Liver (tissue), 9 donors: ENCODE data around the gene DHCR24. TPM values are rescaled to one million over a fixed set of nuclear protein-coding genes. Genes with fewer than 3 reads are reported as not detected.

ENCODE experiments used
- DNase-seq: peaks from one replicate; pipeline ENCODE4 v3.0.0-alpha.2; 2017; ENCODE audit warnings: low spot score
- H3K27ac ChIP-seq, 2 donors: one replicate each; pipeline ENCODE4 v1.7.0; 2013; ENCODE audit warnings: inconsistent platforms in 2 of 2, low read length in 2 of 2, control low read depth in 1 of 2, low read depth in 1 of 2, mild to moderate bottlenecking in 1 of 2
- H3K27me3 ChIP-seq, 4 donors: one replicate each; pipeline versions ENCODE4 v1.6.1 to v1.7.0; 2013; ENCODE audit warnings: low read length in 3 of 4, inconsistent platforms in 1 of 4, mild to moderate bottlenecking in 1 of 4, moderate library complexity in 1 of 4; ENCODE audit not compliant: control insufficient read depth in 4 of 4, insufficient read depth in 4 of 4
- H3K36me3 ChIP-seq, 4 donors: one replicate each; pipeline versions ENCODE4 v1.6.1 to v1.7.0; 2013; ENCODE audit warnings: low read length in 3 of 4, mild to moderate bottlenecking in 3 of 4, low read depth in 1 of 4, moderate library complexity in 1 of 4; ENCODE audit not compliant: control insufficient read depth in 4 of 4, insufficient read depth in 3 of 4
- H3K4me1 ChIP-seq, 4 donors: one replicate each; pipeline versions ENCODE4 v1.6.1 to v1.7.0; 2013; ENCODE audit warnings: low read length in 3 of 4, mild to moderate bottlenecking in 3 of 4, moderate library complexity in 1 of 4; ENCODE audit not compliant: control insufficient read depth in 4 of 4, insufficient read depth in 4 of 4
- H3K4me3 ChIP-seq, 3 donors: one replicate each; pipeline versions ENCODE4 v1.6.1 to v1.7.0; 2013; ENCODE audit warnings: low read length in 3 of 3, control low read depth in 1 of 3, low read depth in 1 of 3, mild to moderate bottlenecking in 1 of 3
- H3K9ac ChIP-seq, 2 donors: one replicate each; pipeline ENCODE4 v1.7.0; 2013; ENCODE audit warnings: low read length in 2 of 2, mild to moderate bottlenecking in 2 of 2, moderate library complexity in 2 of 2, control low read depth in 1 of 2, low read depth in 1 of 2
- H3K9me3 ChIP-seq, 4 donors: one replicate each; pipeline versions ENCODE4 v1.6.1 to v1.7.0; 2013; ENCODE audit warnings: low read length in 3 of 4; ENCODE audit not compliant: control insufficient read depth in 4 of 4
- ATF3 ChIP-seq: IDR thresholded peaks from 2 replicates; pipeline ENCODE4 v1.6.1; 2016; ENCODE audit warnings: antibody characterized with exemption
- CTCF ChIP-seq: fragments of 150-350 bp; IDR thresholded peaks from 2 replicates; pipeline ENCODE4 v1.5.1; 2017; ENCODE audit warnings: improper control_type of control experiment, low read depth, low read length; ENCODE audit not compliant: missing input control
- EGR1 ChIP-seq, 2 donors: IDR thresholded peaks; 2 replicates each; pipeline ENCODE4 v1.6.1; 2016 to 2018; ENCODE audit warnings: antibody characterized with exemption in 2 of 2, low read depth in 2 of 2
- FOXA1 ChIP-seq: IDR thresholded peaks from 2 replicates; pipeline ENCODE4 v1.6.1; 2016; ENCODE audit warnings: antibody characterized with exemption
- FOXA2 ChIP-seq: IDR thresholded peaks from 2 replicates; pipeline ENCODE4 v1.6.1; 2016; ENCODE audit warnings: antibody characterized with exemption
- GABPA ChIP-seq, 2 donors: IDR thresholded peaks in 1 of 2; conservative IDR thresholded peaks in 1 of 2; 2 replicates each; pipeline ENCODE4 v1.6.1; 2016; ENCODE audit warnings: antibody characterized with exemption in 2 of 2, mild to moderate bottlenecking in 1 of 2, moderate library complexity in 1 of 2
- HNF4A ChIP-seq, 2 donors: conservative IDR thresholded peaks; 2 replicates each; pipeline ENCODE4 v1.6.1; 2016; ENCODE audit warnings: antibody characterized with exemption in 2 of 2, mild to moderate bottlenecking in 2 of 2
- HNF4G ChIP-seq: IDR thresholded peaks from 2 replicates; pipeline ENCODE4 v1.6.1; 2016; ENCODE audit warnings: antibody characterized with exemption
- JUND ChIP-seq, 2 donors: IDR thresholded peaks; 2 replicates each; pipeline ENCODE4 v1.6.1; 2016; ENCODE audit warnings: antibody characterized with exemption in 2 of 2
- MAX ChIP-seq: IDR thresholded peaks from 2 replicates; pipeline ENCODE4 v1.6.1; 2016; ENCODE audit warnings: antibody characterized with exemption
- NR2F2 ChIP-seq: IDR thresholded peaks from 2 replicates; pipeline ENCODE4 v1.6.1; 2016; ENCODE audit warnings: antibody characterized with exemption
- RAD21 ChIP-seq, 2 donors: IDR thresholded peaks; 2 replicates each; pipeline ENCODE4 v1.6.1; 2016; ENCODE audit warnings: antibody characterized with exemption in 2 of 2, mild to moderate bottlenecking in 2 of 2
- REST ChIP-seq: IDR thresholded peaks from 2 replicates; pipeline ENCODE4 v1.6.1; 2016; ENCODE audit warnings: antibody characterized with exemption, mild to moderate bottlenecking
- RXRA ChIP-seq, 2 donors: IDR thresholded peaks; 2 replicates each; pipeline ENCODE4 v1.6.1; 2017 to 2018; ENCODE audit warnings: antibody characterized with exemption in 2 of 2, mild to moderate bottlenecking in 1 of 2
- SP1 ChIP-seq: IDR thresholded peaks from 2 replicates; pipeline ENCODE4 v1.6.1; 2018; ENCODE audit warnings: antibody characterized with exemption, mild to moderate bottlenecking
- TAF1 ChIP-seq: conservative IDR thresholded peaks from 2 replicates; pipeline ENCODE4 v1.6.1; 2016; ENCODE audit warnings: antibody characterized with exemption, mild to moderate bottlenecking
- YY1 ChIP-seq: IDR thresholded peaks from 2 replicates; pipeline ENCODE4 v1.6.1; 2016; ENCODE audit warnings: antibody characterized with exemption, mild to moderate bottlenecking
- ZBTB33 ChIP-seq: IDR thresholded peaks from 2 replicates; pipeline ENCODE4 v1.6.1; 2016; ENCODE audit warnings: antibody characterized with exemption
- WGBS: extraction: QIAGEN DNeasy Blood & Tissue Kit; methylation state at CpG from one replicate; pipeline ENCODE4 v1.1.7; 2013; 5-methylcytosine and 5-hydroxymethylcytosine counted together
- polyA plus RNA-seq, 2 donors: library from polyadenylated mRNA; stranded (reverse) in 1 of 2; unstranded in 1 of 2; fragments of 200-250 nt in 1 of 2; fragments of >200 nt in 1 of 2; fragmentation: Nextera tagmentation in 1 of 2; extraction: Ambion mirVana in 1 of 2; gene quantifications; one replicate each; pipeline versions ENCODE4 v1.2.1 to v1.2.3, GENCODE V29; 2013 to 2015
- total RNA-seq, 2 donors: library from RNA; depleted of rRNA; stranded (reverse); fragments of >200 nt; gene quantifications; one replicate each; pipeline ENCODE4 v1.2.3, GENCODE V29; 2014
- donor health status: healthy.
- donor health status: healthy.
- donor health status: healthy.
- donor health status: healthy.
- donor health status: healthy.

DHCR24 gene
- total and polyA plus RNA-seq, 4 donors = 271 to 815 (median 600) TPM

GRCh38 chr1:54922040-54922761, 35.2 kb upstream of the DHCR24 start:
- 62% methylated on average over 4 of the region's 4 CpGs for WGBS
- H3K27ac ChIP-seq = peak overlapping the region; percentile 70 to 74

GRCh38 chr1:54919367-54920359, 32.7 kb upstream of the DHCR24 start:
- DNase-seq = no peak
- no peak overlapping the region for H3K9ac ChIP-seq
- 76% methylated on average over 6 of the region's 6 CpGs for WGBS

More at GRCh38 chr1:54922040-54922761, 35.2 kb upstream of the DHCR24 start:
- H3K4me3 ChIP-seq = no peak overlapping the region
- no peaks in the 10 kb centered on the region for H3K36me3 ChIP-seq
- H3K27me3 ChIP-seq = no peaks in the 10 kb centered on the region
- peaks cover 0 to 28% (median 24%) of the 10 kb centered on the region in 4 donors for H3K4me1 ChIP-seq
- no peak overlapping the region for H3K9ac ChIP-seq
- TF ChIP-seq FOXA2 (peak; percentile 55), TAF1 (no peak), SP1 (peak; percentile 34), NR2F2 (no peak), HNF4G (no peak), MAX (no peak), YY1 (no peak), RAD21 (IDR thresholded peaks at IDR 0.05) (no peak), GABPA (IDR thresholded peaks at IDR 0.05 in 1 of 2, conservative IDR thresholded peaks at IDR 0.05 in 1 of 2) (no peak), HNF4A (conservative IDR thresholded peaks at IDR 0.05) (peak; percentile 42 to 66), JUND (IDR thresholded peaks at IDR 0.05) (no peak), FOXA1 (no peak), RXRA (IDR thresholded peaks at IDR 0.05) (peak; percentile 8 to 65)
- H3K9me3 ChIP-seq = no peaks in the 10 kb centered on the region
- no peak for DNase-seq

More at GRCh38 chr1:54919367-54920359, 32.7 kb upstream of the DHCR24 start:
- Histone ChIP-seq H3K27ac (peak overlapping the region in 1 of 2 donors; percentile 16), H3K4me3 (no peak overlapping the region), H3K4me1 (peaks cover 0 to 24% (median 19%) of the 10 kb centered on the region in 4 donors), H3K27me3 (no peaks in the 10 kb centered on the region), H3K9me3 (no peaks in the 10 kb centered on the region), H3K36me3 (no peaks in the 10 kb centered on the region)
- peak; percentile 7 to 27 for TF ChIP-seq RAD21 (IDR thresholded peaks at IDR 0.05)
- TF ChIP-seq TAF1 = no peak
- TF ChIP-seq HNF4G = peak; percentile 69
- no peak for TF ChIP-seq EGR1 (IDR thresholded peaks at IDR 0.05; ENCODE audit: low read depth in 2 of 2)
- TF ChIP-seq GABPA (IDR thresholded peaks at IDR 0.05 in 1 of 2, conservative IDR thresholded peaks at IDR 0.05 in 1 of 2) = no peak
- TF ChIP-seq REST = peak; percentile 31
- no peak for TF ChIP-seq NR2F2
- peak; percentile 70 to 72 for TF ChIP-seq RXRA (IDR thresholded peaks at IDR 0.05)
- TF ChIP-seq ATF3 = peak; percentile 73
- TF ChIP-seq FOXA2 = no peak
- no peak for TF ChIP-seq CTCF
- TF ChIP-seq FOXA1 = no peak
- TF ChIP-seq HNF4A (conservative IDR thresholded peaks at IDR 0.05) = peak; percentile 86 to 94
- TF ChIP-seq JUND (IDR thresholded peaks at IDR 0.05) = peak; percentile 67
- peak; percentile 76 for TF ChIP-seq MAX
- TF ChIP-seq YY1 = peak; percentile 26
- peak; percentile 30 for TF ChIP-seq ZBTB33
- peak; percentile 80 for TF ChIP-seq SP1
